DMS 273 treated with DMSO at 0.1 percent for 48 hours (cell line): Measurements from ENCODE around the gene PPARG.

ENCODE experiments used
- DNase-seq: peaks from one replicate; lab custom pipeline; 2025; lab: John Stamatoyannopoulos, UW

The PPARG gene

GRCh38 chr3:12345141-12345561, 56.3 kb downstream of the PPARG start:
- no peak for DNase-seq

GRCh38 chr3:12345584-12346494, 57.0 kb downstream of the PPARG start:
- DNase-seq: no peak

GRCh38 chr3:12347301-12347700, 58.4 kb downstream of the PPARG start:
- no peak for DNase-seq

- DNase-seq: no peak
These were observed 61.3 kb downstream of the PPARG start for GRCh38 chr3:12349895-12350811.

GRCh38 chr3:12351145-12351544, 62.3 kb downstream of the PPARG start:
- no peak for DNase-seq

GRCh38 chr3:12352253-12352652, 63.4 kb downstream of the PPARG start:
- no peak for DNase-seq

GRCh38 chr3:12352755-12353154, 63.9 kb downstream of the PPARG start:
- no peak for DNase-seq

- no peak for DNase-seq
These were observed 65.1 kb downstream of the PPARG start for GRCh38 chr3:12353796-12354525.

GRCh38 chr3:12356175-12356574, 67.3 kb downstream of the PPARG start:
- DNase-seq: no peak

- no peak for DNase-seq
These were observed 68.1 kb downstream of the PPARG start for GRCh38 chr3:12356996-12357395.

GRCh38 chr3:12357456-12357855, 68.6 kb downstream of the PPARG start:
- no peak for DNase-seq

GRCh38 chr3:12363397-12364195, 74.7 kb downstream of the PPARG start:
- no peak for DNase-seq

- DNase-seq: no peak
These were observed 78.5 kb downstream of the PPARG start for GRCh38 chr3:12367346-12367745.

GRCh38 chr3:12369029-12369428, 80.2 kb downstream of the PPARG start:
- no peak for DNase-seq

- DNase-seq: no peak
These were observed 80.7 kb downstream of the PPARG start for GRCh38 chr3:12369598-12369997.

GRCh38 chr3:12370758-12371157, 81.9 kb downstream of the PPARG start:
- no peak for DNase-seq

- DNase-seq: no peak
These were observed 82.8 kb downstream of the PPARG start for GRCh38 chr3:12371525-12372140.

- no peak for DNase-seq
These were observed 83.9 kb downstream of the PPARG start for GRCh38 chr3:12372741-12373280.

GRCh38 chr3:12375572-12375971, 86.7 kb downstream of the PPARG start:
- DNase-seq: no peak

GRCh38 chr3:12379640-12380429, 91.0 kb downstream of the PPARG start:
- DNase-seq: no peak
